GM19397 (cell line): Measurements from ENCODE around the gene B3GNT5.

Experiments used
- ATAC-seq: cut with Tn5 transposase; IDR thresholded peaks from one replicate; pipeline ENCODE4 v1.9.1; 2021; ENCODE audit warnings: mild to moderate bottlenecking, moderate library complexity; ENCODE audit not compliant: unreplicated experiment

B3GNT5 gene

GRCh38 chr3:183317886-183318865 lies 65.1 kb downstream of the B3GNT5 start:
- ATAC-seq = no peak

GRCh38 chr3:183318877-183319276 lies 65.8 kb downstream of the B3GNT5 start:
- no peak for ATAC-seq

GRCh38 chr3:183319371-183319770 lies 66.3 kb downstream of the B3GNT5 start:
- no peak for ATAC-seq
